ENCODE measurements around the gene NFATC3. TPM values are rescaled to one million over a fixed set of nuclear protein-coding genes. Genes with fewer than 3 reads are reported as not detected.

NFATC3 gene
- polyA plus RNA-seq, 3 donors, result 14.3 to 21.8 (median 15.8) TPM

GRCh38 chr16:68275611-68276191, 190.5 kb downstream of the NFATC3 start:
- DNase-seq, result no peak
- no peak overlapping the region for H3K4me3 Mint-ChIP-seq
- no peaks in the 10 kb centered on the region for H3K9me3 Mint-ChIP-seq
- Histone ChIP-seq H3K4me2 (replicated peaks; ENCODE audit: extremely low read depth, low read length, poor library complexity, severe bottlenecking) (no peak overlapping the region), H2AFZ (ENCODE audit: insufficient read depth, low read depth, low read length, poor library complexity, severe bottlenecking) (no peak overlapping the region), H3K9me3 (replicated peaks in 1 of 2; ENCODE audit: control insufficient read depth in 1 of 2, insufficient read depth in 1 of 2, low read length in 2 of 2) (no peaks in the 10 kb centered on the region), H3K79me2 (ENCODE audit: insufficient read depth, low read length) (peaks cover 27% of the 10 kb centered on the region), H4K20me1 (ENCODE audit: insufficient read depth, low read length) (peaks cover 37% of the 10 kb centered on the region), H3K4me3 (replicated peaks in 1 of 3; ENCODE audit: low read depth in 2 of 3, low read length in 3 of 3) (no peak overlapping the region), H3K27ac (ENCODE audit: low read depth in 1 of 2, low read length in 2 of 2) (no peak overlapping the region), H3K36me3 (replicated peaks in 1 of 2; ENCODE audit: control insufficient read depth in 1 of 2, insufficient read depth in 2 of 2, low read length in 2 of 2) (peaks cover 14 to 59% of the 10 kb centered on the region in 2 donors), H3K27me3 (ENCODE audit: control insufficient read depth in 2 of 2, insufficient read depth in 2 of 2, low read length in 2 of 2) (no peaks in the 10 kb centered on the region), H3K4me1 (ENCODE audit: control insufficient read depth in 1 of 2, insufficient read depth in 2 of 2, low read length in 2 of 2) (no peaks in the 10 kb centered on the region), H3K9ac (ENCODE audit: insufficient read depth, low read length, poor library complexity, severe bottlenecking) (no peak overlapping the region)
- WGBS (ENCODE audit: insufficient coverage), result 57% methylated on average over 1 of the region's 4 CpGs
- H3K27me3 Mint-ChIP-seq (ENCODE audit: low read depth in 3 of 3), result peaks cover 0 to 1% (median 0%) of the 10 kb centered on the region in 3 donors
- peak overlapping the region in 1 of 7 donors; percentile 76 for H3K27ac Mint-ChIP-seq
- intact Hi-C loops (cut with micrococcal nuclease), result no loop called here
- TF ChIP-seq CTCF (IDR thresholded peaks at IDR 0.05), result no peak
- H3K4me1 Mint-ChIP-seq, result peaks cover 10% of the 10 kb centered on the region
- H3K36me3 Mint-ChIP-seq, result peaks cover 41 to 68% of the 10 kb centered on the region in 2 donors

- Histone ChIP-seq H2AFZ (ENCODE audit: insufficient read depth, low read depth, low read length, poor library complexity, severe bottlenecking) (no peak overlapping the region), H3K36me3 (replicated peaks in 1 of 2; ENCODE audit: control insufficient read depth in 1 of 2, insufficient read depth in 2 of 2, low read length in 2 of 2) (peaks cover 16 to 57% of the 10 kb centered on the region in 2 donors), H3K4me3 (replicated peaks in 1 of 3; ENCODE audit: low read depth in 2 of 3, low read length in 3 of 3) (no peak overlapping the region), H3K9me3 (replicated peaks in 1 of 2; ENCODE audit: control insufficient read depth in 1 of 2, insufficient read depth in 1 of 2, low read length in 2 of 2) (no peaks in the 10 kb centered on the region), H3K79me2 (ENCODE audit: insufficient read depth, low read length) (peaks cover 22% of the 10 kb centered on the region), H4K20me1 (ENCODE audit: insufficient read depth, low read length) (peaks cover 32% of the 10 kb centered on the region), H3K4me1 (ENCODE audit: control insufficient read depth in 1 of 2, insufficient read depth in 2 of 2, low read length in 2 of 2) (no peaks in the 10 kb centered on the region), H3K4me2 (replicated peaks; ENCODE audit: extremely low read depth, low read length, poor library complexity, severe bottlenecking) (no peak overlapping the region), H3K27me3 (ENCODE audit: control insufficient read depth in 2 of 2, insufficient read depth in 2 of 2, low read length in 2 of 2) (no peaks in the 10 kb centered on the region), H3K9ac (ENCODE audit: insufficient read depth, low read length, poor library complexity, severe bottlenecking) (no peak overlapping the region), H3K27ac (ENCODE audit: low read depth in 1 of 2, low read length in 2 of 2) (no peak overlapping the region)
- H3K4me3 Mint-ChIP-seq, result no peak overlapping the region
- H3K27ac Mint-ChIP-seq, result no peak overlapping the region
- intact Hi-C loops (cut with micrococcal nuclease), result no loop called here
- H3K9me3 Mint-ChIP-seq, result no peaks in the 10 kb centered on the region
- no peak for TF ChIP-seq CTCF (IDR thresholded peaks at IDR 0.05)
- peaks cover 10% of the 10 kb centered on the region for H3K4me1 Mint-ChIP-seq
- H3K36me3 Mint-ChIP-seq, result peaks cover 43 to 68% of the 10 kb centered on the region in 2 donors
- DNase-seq, result no peak
- no CpG with 5 or more reads among the region's 3 CpGs for WGBS (ENCODE audit: insufficient coverage)
- H3K27me3 Mint-ChIP-seq (ENCODE audit: low read depth in 3 of 3), result peaks cover 0 to 1% (median 0%) of the 10 kb centered on the region in 3 donors
These were observed 191.1 kb downstream of the NFATC3 start for GRCh38 chr16:68276223-68276622.

Small RNAs within 50 kb of the gene (small RNA-seq; reads per million reads assigned to genes)
- gene RF00019 (ENCODE audit: insufficient read length, low read depth), result not detected
- gene RF00554 (ENCODE audit: insufficient read length, low read depth), result not detected

Other genes with a start within 250 kb of the NFATC3 start
- gene THAP11, start 243.1 kb upstream of the NFATC3 start, polyA plus RNA-seq, result 10 to 100 TPM; 17.6 to 84.2 (median 52.5) TPM
- 100 to 1,000 TPM in 1 of 3 donors, 10 to 100 TPM in 2; 64.2 to 104 (median 90.3) TPM for gene NUTF2, start 238.4 kb upstream of the NFATC3 start, polyA plus RNA-seq
- 100 to 1,000 TPM in 1 of 3 donors, 10 to 100 TPM in 1, 1 to 10 TPM in 1; 8.3 to 120 (median 12.4) TPM for gene CENPT, start 237.7 kb upstream of the NFATC3 start, polyA plus RNA-seq
- gene EDC4, start 212.3 kb upstream of the NFATC3 start, polyA plus RNA-seq, result 10 to 100 TPM; 13.7 to 84.9 (median 18.2) TPM
- 1 to 10 TPM in 1 of 3 donors, under 1 TPM in 1, not detected in 1; 0.50 to 3.6 TPM for gene NRN1L, start 200.5 kb upstream of the NFATC3 start, polyA plus RNA-seq
- 10 to 100 TPM; 11.0 to 19.7 (median 16.8) TPM for gene PSKH1, start 192.1 kb upstream of the NFATC3 start, polyA plus RNA-seq
- 10 to 100 TPM in 1 of 3 donors, 1 to 10 TPM in 1, under 1 TPM in 1; 0.69 to 17.4 (median 1.6) TPM for gene CTRL, start 153.5 kb upstream of the NFATC3 start, polyA plus RNA-seq
- gene PSMB10, start 148.5 kb upstream of the NFATC3 start, polyA plus RNA-seq, result 100 to 1,000 TPM; 158 to 798 (median 609) TPM
- 10 to 100 TPM in 1 of 3 donors, under 1 TPM in 1, not detected in 1; 0.17 to 16.2 TPM for gene LCAT, start 141.2 kb upstream of the NFATC3 start, polyA plus RNA-seq
- gene SLC12A4, start 116.7 kb upstream of the NFATC3 start, polyA plus RNA-seq, result 10 to 100 TPM in 1 of 3 donors, 1 to 10 TPM in 2; 7.3 to 57.2 (median 7.7) TPM
- 1 to 10 TPM in 1 of 3 donors, under 1 TPM in 2; 0.20 to 1.8 (median 0.25) TPM for gene DPEP3, start 104.9 kb upstream of the NFATC3 start, polyA plus RNA-seq
- 100 to 1,000 TPM; 117 to 235 (median 124) TPM for gene DPEP2, start 85.9 kb upstream of the NFATC3 start, polyA plus RNA-seq
- not detected for gene DPEP2NB, start 69.5 kb upstream of the NFATC3 start, polyA plus RNA-seq
- gene DDX28, start 62.1 kb upstream of the NFATC3 start, polyA plus RNA-seq, result 10 to 100 TPM; 14.7 to 42.9 (median 27.7) TPM
- gene DUS2, start 62.1 kb upstream of the NFATC3 start, polyA plus RNA-seq, result 10 to 100 TPM; 18.4 to 40.7 (median 33.2) TPM
- gene ESRP2, start 150.8 kb downstream of the NFATC3 start, polyA plus RNA-seq, result not detected
- gene PLA2G15, start 160.0 kb downstream of the NFATC3 start, polyA plus RNA-seq, result 10 to 100 TPM; 27.8 to 34.8 (median 29.5) TPM
- gene SLC7A6, start 179.2 kb downstream of the NFATC3 start, polyA plus RNA-seq, result 10 to 100 TPM in 1 of 3 donors, 1 to 10 TPM in 2; 4.3 to 47.7 (median 5.5) TPM
- gene SLC7A6OS, start 225.6 kb downstream of the NFATC3 start, polyA plus RNA-seq, result 10 to 100 TPM in 1 of 3 donors, 1 to 10 TPM in 2; 9.3 to 10.5 (median 9.7) TPM
- gene PRMT7, start 225.6 kb downstream of the NFATC3 start, polyA plus RNA-seq, result 10 to 100 TPM; 15.0 to 41.1 (median 15.2) TPM

Data from CD14-positive monocyte (primary cell).